Lower lobe of right lung (tissue), 2 donors: ENCODE measurements around the gene PLXNA2. TPM values are rescaled to one million over a fixed set of nuclear protein-coding genes. Genes with fewer than 3 reads are reported as not detected.

ENCODE experiments used
- ATAC-seq, 2 donors: fragments of 200-7000 bp; cut with Tn5 transposase; one replicate each; pipeline ENCODE4 v1.9.1; 2020 to 2022; ENCODE audit warnings: mild to moderate bottlenecking in 2 of 2, moderate library complexity in 2 of 2
- DNase-seq: peaks from one replicate; pipeline ENCODE4 v3.0.0-alpha.2; 2020
- H3K27ac ChIP-seq: fragments of 200-600 bp; one replicate; pipeline ENCODE4 v1.8.0; 2022
- H3K27me3 ChIP-seq: fragments of 200-600 bp; one replicate; pipeline ENCODE4 v1.8.0; 2022; ENCODE audit warnings: low read depth
- H3K36me3 ChIP-seq: fragments of 200-600 bp; one replicate; pipeline ENCODE4 v1.8.0; 2022; ENCODE audit warnings: mild to moderate bottlenecking
- H3K4me1 ChIP-seq: fragments of 200-600 bp; one replicate; pipeline ENCODE4 v1.8.0; 2022
- H3K4me3 ChIP-seq: fragments of 200-600 bp; one replicate; pipeline ENCODE4 v1.8.0; 2022; ENCODE audit warnings: mild to moderate bottlenecking
- H3K9me3 ChIP-seq: fragments of 200-600 bp; one replicate; pipeline ENCODE4 v1.8.0; 2022
- intact Hi-C: fragments of 100-400 bp; cut with DNase I; formaldehyde crosslinking; loops from one replicate; pipeline ENCODE4 v1.11.0; 2022
- total RNA-seq: library from RNA; stranded (reverse); fragmentation: NEBNext Ultra II Directional; extraction: Animal tissue kit (Norgen Biotek cat#: 25700); gene quantifications from one replicate; pipeline ENCODE4 v1.2.1, GENCODE V29; 2021
- TF ChIP-seq, protein P1 (sequence below): fragments of 200-600 bp; IDR thresholded peaks from one replicate; pipeline ENCODE4 v1.8.0; 2022; ENCODE audit warnings: antibody characterized with exemption, mild to moderate bottlenecking
- donor health status: DM: no; HTN: yes; CAD: no; lungs with severe emphysema.

Gene PLXNA2
- total RNA-seq, 1 donor from 2014 or later = 83.9 TPM

DNA sequence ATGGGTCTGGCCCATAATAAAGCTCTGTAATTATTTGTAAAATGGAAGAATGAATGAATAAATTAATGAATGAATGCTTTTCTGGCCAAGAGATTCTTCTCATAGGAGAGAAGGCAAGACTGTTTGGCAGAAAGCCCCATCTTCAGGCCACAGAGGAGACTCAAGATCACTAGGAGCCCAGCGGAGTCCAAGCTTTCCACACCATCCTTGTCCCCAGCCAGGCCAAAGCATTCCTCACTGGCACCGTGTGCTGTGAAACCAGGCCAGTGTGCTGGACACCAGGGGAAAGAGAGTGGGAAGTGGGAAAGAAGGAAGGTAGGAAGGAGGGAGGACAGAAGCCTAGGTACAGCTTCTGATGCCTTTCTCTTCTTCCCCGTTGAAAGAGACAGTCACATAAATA is 86.4 kb downstream of the PLXNA2 start:
- peaks cover 80% of the 10 kb centered on the region for H3K4me1 ChIP-seq
- DNase-seq (no peak), ATAC-seq (no peak)
- no peaks in the 10 kb centered on the region for H3K9me3 ChIP-seq
- no peaks in the 10 kb centered on the region for H3K27me3 ChIP-seq
- H3K36me3 ChIP-seq = no peaks in the 10 kb centered on the region
- H3K27ac ChIP-seq = peak overlapping the region; percentile 41
- TF ChIP-seq, protein P1, sequence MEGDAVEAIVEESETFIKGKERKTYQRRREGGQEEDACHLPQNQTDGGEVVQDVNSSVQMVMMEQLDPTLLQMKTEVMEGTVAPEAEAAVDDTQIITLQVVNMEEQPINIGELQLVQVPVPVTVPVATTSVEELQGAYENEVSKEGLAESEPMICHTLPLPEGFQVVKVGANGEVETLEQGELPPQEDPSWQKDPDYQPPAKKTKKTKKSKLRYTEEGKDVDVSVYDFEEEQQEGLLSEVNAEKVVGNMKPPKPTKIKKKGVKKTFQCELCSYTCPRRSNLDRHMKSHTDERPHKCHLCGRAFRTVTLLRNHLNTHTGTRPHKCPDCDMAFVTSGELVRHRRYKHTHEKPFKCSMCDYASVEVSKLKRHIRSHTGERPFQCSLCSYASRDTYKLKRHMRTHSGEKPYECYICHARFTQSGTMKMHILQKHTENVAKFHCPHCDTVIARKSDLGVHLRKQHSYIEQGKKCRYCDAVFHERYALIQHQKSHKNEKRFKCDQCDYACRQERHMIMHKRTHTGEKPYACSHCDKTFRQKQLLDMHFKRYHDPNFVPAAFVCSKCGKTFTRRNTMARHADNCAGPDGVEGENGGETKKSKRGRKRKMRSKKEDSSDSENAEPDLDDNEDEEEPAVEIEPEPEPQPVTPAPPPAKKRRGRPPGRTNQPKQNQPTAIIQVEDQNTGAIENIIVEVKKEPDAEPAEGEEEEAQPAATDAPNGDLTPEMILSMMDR = no peak
- H3K4me3 ChIP-seq = no peak overlapping the region
- intact Hi-C loops = no loop called here

DNA sequence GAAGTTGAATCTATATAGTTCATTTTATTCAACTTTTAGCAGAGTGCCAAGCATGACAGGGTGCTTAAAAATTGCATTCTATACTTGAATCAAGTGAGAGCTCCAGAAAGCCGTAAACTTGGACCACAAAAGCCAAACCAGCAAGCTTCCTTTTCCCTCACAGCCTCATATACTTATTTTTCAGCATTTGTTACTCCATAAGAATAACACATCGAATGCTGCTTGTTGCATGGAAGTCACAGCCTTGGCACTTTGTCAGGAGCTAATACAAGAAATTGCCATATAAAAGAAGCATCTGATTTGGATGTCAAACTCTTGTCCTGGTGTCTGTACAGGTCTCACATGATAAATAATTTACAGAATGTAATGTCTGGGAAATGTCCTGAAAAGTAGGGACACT is 87.4 kb downstream of the PLXNA2 start:
- no peaks in the 10 kb centered on the region for H3K9me3 ChIP-seq
- DNase-seq (no peak), ATAC-seq (no peak)
- TF ChIP-seq, protein P1 = no peak
- H3K4me3 ChIP-seq = no peak overlapping the region
- intact Hi-C loops = no loop called here
- no peaks in the 10 kb centered on the region for H3K27me3 ChIP-seq
- peaks cover 75% of the 10 kb centered on the region for H3K4me1 ChIP-seq
- H3K27ac ChIP-seq = no peak overlapping the region
- H3K36me3 ChIP-seq = no peaks in the 10 kb centered on the region

DNA sequence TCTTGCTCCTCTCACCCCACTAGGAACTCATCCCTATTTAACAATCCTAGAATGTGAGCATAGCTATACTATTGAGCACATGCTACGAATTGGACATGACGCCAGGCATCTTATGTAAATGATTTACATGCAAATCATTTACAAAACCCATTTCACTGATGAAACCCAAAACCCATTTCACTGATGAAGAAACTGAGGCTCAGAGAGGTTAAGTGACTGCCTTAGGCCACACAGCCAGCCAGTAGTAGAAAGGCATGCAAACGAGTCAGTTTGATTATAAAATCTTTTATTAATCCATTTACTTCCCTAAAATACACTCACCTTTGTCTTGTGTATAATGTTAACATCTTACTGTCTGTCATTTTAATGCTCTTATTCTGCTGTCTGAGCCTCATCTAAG is 87.9 kb downstream of the PLXNA2 start:
- Histone ChIP-seq H3K9me3 (no peaks in the 10 kb centered on the region), H3K27me3 (no peaks in the 10 kb centered on the region), H3K4me3 (no peak overlapping the region), H3K36me3 (no peaks in the 10 kb centered on the region), H3K27ac (no peak overlapping the region), H3K4me1 (peaks cover 76% of the 10 kb centered on the region)
- intact Hi-C loops = no loop called here
- DNase-seq (no peak), ATAC-seq (no peak)
- TF ChIP-seq, protein P1 = no peak

DNA sequence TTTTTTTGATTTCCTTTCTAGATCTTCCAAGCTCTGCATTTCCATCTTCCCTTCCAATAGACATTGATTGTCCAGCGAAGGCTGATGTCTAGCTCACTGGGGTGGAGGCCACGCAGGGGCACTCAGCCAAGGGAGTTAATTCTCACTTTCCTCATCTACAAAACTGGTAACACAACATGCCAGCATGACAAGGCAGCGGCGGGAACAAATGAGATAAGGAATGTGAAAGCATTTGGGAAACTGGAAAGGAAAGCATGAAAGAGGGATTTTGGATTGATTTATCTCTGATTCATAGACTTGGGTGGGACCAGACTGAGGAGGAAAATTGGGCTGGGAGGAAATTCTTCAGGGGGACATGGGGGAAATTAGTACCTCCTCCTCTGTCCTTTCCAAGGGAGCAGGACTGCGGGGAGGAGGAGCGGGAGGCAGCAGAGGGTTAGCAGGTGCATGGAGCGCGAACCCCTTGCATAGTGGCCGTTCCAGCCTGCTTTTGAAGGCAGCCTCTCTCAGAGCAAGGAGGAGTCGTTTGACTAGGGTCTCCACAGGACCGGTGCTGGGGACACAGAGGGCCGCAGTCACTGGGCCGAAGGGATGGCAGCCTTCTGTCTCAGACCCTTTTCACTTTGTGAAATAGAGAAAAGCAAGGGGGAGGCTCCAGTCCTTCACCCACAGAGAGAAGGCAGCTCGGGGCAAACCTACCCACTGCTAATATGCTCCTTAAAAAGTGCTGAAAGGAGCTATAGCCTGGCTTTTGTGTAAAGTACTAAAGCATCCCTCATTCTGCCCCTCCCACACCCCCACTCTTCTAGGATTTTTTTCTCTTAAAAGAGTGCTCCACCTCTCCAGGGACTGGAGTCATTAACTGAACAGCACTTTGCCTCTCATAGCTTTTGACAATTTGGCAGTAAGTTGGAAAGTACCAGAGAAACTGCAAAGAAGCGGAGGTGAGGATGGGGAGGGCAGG is 89.2 kb downstream of the PLXNA2 start:
- H3K36me3 ChIP-seq = no peaks in the 10 kb centered on the region
- peak; percentile 21 to 72 for ATAC-seq
- DNase-seq = no peak
- H3K27ac ChIP-seq = peak overlapping the region; percentile 44
- H3K9me3 ChIP-seq = no peaks in the 10 kb centered on the region
- no peaks in the 10 kb centered on the region for H3K27me3 ChIP-seq
- intact Hi-C loops = no loop called here
- TF ChIP-seq, protein P1 = no peak
- H3K4me3 ChIP-seq = no peak overlapping the region
- H3K4me1 ChIP-seq = peaks cover 76% of the 10 kb centered on the region

DNA sequence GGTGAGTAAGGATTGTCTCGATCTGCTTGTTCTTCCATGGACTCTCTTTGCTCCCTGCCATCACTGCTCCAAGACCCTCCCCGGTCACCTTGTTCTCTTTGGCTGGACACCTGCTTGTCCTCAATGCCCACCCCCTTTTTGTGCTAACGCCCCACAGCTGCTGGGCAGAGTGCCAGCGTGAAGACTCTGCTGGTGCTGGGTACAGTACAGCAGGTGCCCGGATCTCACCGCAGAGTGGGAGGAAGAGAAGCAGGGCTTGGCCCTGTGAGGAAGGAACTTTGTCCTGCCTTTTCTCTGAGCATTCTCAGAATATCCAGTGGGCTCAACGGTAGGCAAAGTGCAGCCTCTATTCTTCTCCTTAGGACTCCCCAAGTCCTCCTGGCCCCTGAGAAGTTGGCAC is 90.1 kb downstream of the PLXNA2 start:
- Histone ChIP-seq H3K4me3 (no peak overlapping the region), H3K27ac (no peak overlapping the region), H3K4me1 (peaks cover 71% of the 10 kb centered on the region), H3K36me3 (no peaks in the 10 kb centered on the region), H3K27me3 (no peaks in the 10 kb centered on the region), H3K9me3 (no peaks in the 10 kb centered on the region)
- DNase-seq (no peak), ATAC-seq (peak in 1 of 2 donors; percentile 5)
- TF ChIP-seq, protein P1 = no peak
- intact Hi-C loops = no loop called here
